Tibial nerve (tissue), 4 donors: ENCODE results near the gene NTNG1. TPM values are rescaled to one million over a fixed set of nuclear protein-coding genes. Genes with fewer than 3 reads are reported as not detected.

Experiments
- DNase-seq, 2 donors: peaks; one replicate each; pipeline ENCODE4 v3.0.0-alpha.2; 2019; ENCODE audit warnings: low spot score in 2 of 2
- H3K27ac ChIP-seq, 4 donors: fragments of 200-600 bp; sonication (generic) in 3 of 4; one replicate each; pipeline ENCODE4 v1.5.1; 2017 to 2019; ENCODE audit warnings: mild to moderate bottlenecking in 1 of 4
- H3K27me3 ChIP-seq, 2 donors: fragments of 200-600 bp; sonication (generic) in 1 of 2; one replicate each; pipeline versions ENCODE4 v1.5.1 to v1.6.0; 2017 to 2019
- H3K36me3 ChIP-seq, 3 donors: fragments of 200-600 bp; sonication (generic); one replicate each; pipeline ENCODE4 v1.5.1; 2018 to 2019
- H3K4me1 ChIP-seq, 4 donors: fragments of 200-600 bp; sonication (generic) in 3 of 4; one replicate each; pipeline ENCODE4 v1.5.1; 2017 to 2019
- H3K4me3 ChIP-seq, 4 donors: fragments of 200-600 bp; sonication (generic) in 3 of 4; one replicate each; pipeline ENCODE4 v1.5.1; 2017 to 2019; ENCODE audit warnings: mild to moderate bottlenecking in 1 of 4, moderate library complexity in 1 of 4
- H3K9me3 ChIP-seq, 4 donors: fragments of 200-600 bp; sonication (generic) in 3 of 4; one replicate each; pipeline ENCODE4 v1.5.1; 2017 to 2019
- EP300 ChIP-seq, 2 donors: sonication (generic); formaldehyde crosslinking; IDR thresholded peaks; one replicate each; pipeline ENCODE4 v1.6.1; 2017; ENCODE audit warnings: antibody characterized with exemption in 2 of 2, mild to moderate bottlenecking in 1 of 2
- POLR2A ChIP-seq, 2 donors: fragments of 450-650 bp; IDR thresholded peaks; one replicate each; pipeline ENCODE4 v1.6.1; 2017; ENCODE audit warnings: antibody characterized with exemption in 2 of 2, mild to moderate bottlenecking in 2 of 2, moderate library complexity in 2 of 2
- WGBS, 2 donors: methylation state at CpG; one replicate each; pipeline ENCODE4 v1.1.5; 2018; 5-methylcytosine and 5-hydroxymethylcytosine counted together
- total RNA-seq, 4 donors: library from RNA; depleted of rRNA; stranded (reverse); fragments of >200 nt; gene quantifications; one replicate each; pipeline ENCODE4 v1.1.0, GENCODE V29; 2016
- TF ChIP-seq, protein P1 (sequence below), 5 experiments: fragments of 200-600 bp in 3 of 5; fragments of 450-650 bp in 2 of 5; sonication (generic) in 3 of 5; IDR thresholded peaks; one replicate each; pipeline ENCODE4 v1.5.1; 2016 to 2019; ENCODE audit warnings: antibody characterized with exemption in 5 of 5, mild to moderate bottlenecking in 3 of 5, moderate library complexity in 2 of 5

Gene NTNG1
- total RNA-seq, 4 donors from 2014 or later = 1.4 to 6.6 (median 3.9) TPM

DNA sequence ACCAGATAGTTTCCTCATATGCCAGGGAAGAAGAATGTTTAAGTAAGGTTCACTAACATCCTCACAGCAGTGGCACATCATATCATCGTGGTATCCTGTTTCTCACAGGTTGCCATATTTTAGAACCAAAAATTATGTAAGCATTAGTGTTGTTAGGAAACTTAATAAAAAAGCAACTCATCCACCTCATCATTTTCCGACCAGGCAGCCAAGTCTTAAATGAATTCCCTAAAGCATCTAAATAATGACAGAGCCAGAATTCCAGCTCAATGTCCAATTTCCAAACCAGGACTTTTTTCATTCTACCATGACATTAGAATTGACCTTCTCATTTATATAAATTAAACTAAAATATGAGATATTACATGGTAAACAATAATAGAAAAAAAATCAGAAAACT, 272.7 kb downstream of the NTNG1 start:
- Histone ChIP-seq H3K4me3 (no peak overlapping the region), H3K27ac (no peak overlapping the region), H3K9me3 (no peaks in the 10 kb centered on the region), H3K36me3 (no peaks in the 10 kb centered on the region), H3K27me3 (no peaks in the 10 kb centered on the region), H3K4me1 (no peaks in the 10 kb centered on the region)
- TF ChIP-seq, protein P1, sequence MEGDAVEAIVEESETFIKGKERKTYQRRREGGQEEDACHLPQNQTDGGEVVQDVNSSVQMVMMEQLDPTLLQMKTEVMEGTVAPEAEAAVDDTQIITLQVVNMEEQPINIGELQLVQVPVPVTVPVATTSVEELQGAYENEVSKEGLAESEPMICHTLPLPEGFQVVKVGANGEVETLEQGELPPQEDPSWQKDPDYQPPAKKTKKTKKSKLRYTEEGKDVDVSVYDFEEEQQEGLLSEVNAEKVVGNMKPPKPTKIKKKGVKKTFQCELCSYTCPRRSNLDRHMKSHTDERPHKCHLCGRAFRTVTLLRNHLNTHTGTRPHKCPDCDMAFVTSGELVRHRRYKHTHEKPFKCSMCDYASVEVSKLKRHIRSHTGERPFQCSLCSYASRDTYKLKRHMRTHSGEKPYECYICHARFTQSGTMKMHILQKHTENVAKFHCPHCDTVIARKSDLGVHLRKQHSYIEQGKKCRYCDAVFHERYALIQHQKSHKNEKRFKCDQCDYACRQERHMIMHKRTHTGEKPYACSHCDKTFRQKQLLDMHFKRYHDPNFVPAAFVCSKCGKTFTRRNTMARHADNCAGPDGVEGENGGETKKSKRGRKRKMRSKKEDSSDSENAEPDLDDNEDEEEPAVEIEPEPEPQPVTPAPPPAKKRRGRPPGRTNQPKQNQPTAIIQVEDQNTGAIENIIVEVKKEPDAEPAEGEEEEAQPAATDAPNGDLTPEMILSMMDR (IDR thresholded peaks at IDR 0.05) = no peak
- WGBS, 2 donors = 67 to 74% methylated on average over 2 of the region's 2 CpGs
- DNase-seq = no peak

DNA sequence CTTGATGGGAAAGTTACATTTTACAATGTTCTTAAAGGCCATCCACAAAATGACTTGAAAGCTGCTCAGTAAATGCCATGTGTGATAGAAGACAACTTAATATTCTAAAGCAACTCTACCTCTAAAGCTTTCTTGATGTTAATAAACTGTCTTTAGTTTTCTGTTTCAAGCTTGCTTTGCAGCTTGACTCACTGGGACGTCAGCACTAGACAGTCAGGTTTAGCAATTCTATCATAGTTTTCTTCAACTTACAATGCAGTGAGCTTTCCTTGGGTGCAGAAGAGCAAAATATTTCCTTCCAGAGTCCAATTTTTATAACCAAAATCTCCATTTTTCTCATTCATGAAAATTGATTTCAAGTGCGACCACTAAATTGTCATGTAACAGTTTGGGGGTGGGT, 273.1 kb downstream of the NTNG1 start:
- DNase-seq = no peak
- no peak overlapping the region for H3K27ac ChIP-seq
- no peak overlapping the region for H3K4me3 ChIP-seq
- H3K36me3 ChIP-seq = no peaks in the 10 kb centered on the region
- H3K9me3 ChIP-seq = no peaks in the 10 kb centered on the region
- no peaks in the 10 kb centered on the region for H3K4me1 ChIP-seq
- TF ChIP-seq EP300 (IDR thresholded peaks at IDR 0.05) (no peak), POLR2A (IDR thresholded peaks at IDR 0.05) (no peak)
- TF ChIP-seq, protein P1 (IDR thresholded peaks at IDR 0.05) = no peak
- H3K27me3 ChIP-seq = no peaks in the 10 kb centered on the region
- 82 to 83% methylated on average over 2 of the region's 2 CpGs for WGBS, 2 donors

DNA sequence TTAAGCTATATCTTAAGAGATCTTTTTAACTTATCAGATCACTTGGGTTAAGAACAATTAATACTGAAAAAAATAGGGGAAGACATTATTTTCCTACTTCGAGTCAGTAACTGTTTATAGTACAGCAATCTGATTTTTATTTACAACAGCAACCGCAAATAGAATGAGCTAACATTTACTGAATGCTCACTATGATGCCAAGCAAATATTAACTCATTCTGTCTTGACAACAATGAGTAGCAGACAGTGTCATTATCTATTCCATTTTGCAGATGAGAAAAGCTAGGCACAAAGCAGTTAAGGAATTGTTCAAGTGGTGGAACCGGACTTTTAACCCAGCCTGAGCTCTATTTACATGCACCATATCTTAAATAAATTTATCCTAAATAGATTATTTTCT, 273.7 kb downstream of the NTNG1 start:
- WGBS, 2 donors = 60 to 64% methylated on average over 3 of the region's 3 CpGs
- no peak for DNase-seq

DNA sequence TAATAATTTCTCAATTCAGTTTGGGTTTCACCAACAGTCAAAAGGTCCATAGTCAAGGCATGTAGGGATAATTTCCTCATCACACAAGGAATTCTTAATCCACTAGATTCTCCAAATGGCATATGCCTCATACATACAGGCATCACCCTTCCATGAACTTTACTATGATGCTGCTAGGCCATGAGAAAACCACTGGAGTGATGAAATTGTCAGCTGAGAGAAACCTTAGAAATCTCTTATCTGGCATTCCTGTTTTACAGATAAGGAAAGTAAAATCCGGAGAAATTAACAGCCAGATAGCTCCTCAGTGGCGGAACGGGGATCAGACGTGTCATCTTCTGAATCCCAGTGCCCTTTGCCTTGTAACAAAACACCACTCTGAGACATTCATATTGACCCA, 274.4 kb downstream of the NTNG1 start:
- Histone ChIP-seq H3K27me3 (no peaks in the 10 kb centered on the region), H3K9me3 (no peaks in the 10 kb centered on the region), H3K36me3 (no peaks in the 10 kb centered on the region), H3K27ac (no peak overlapping the region), H3K4me1 (no peaks in the 10 kb centered on the region), H3K4me3 (no peak overlapping the region)
- 95% methylated on average over 4 of the region's 4 CpGs for WGBS, 2 donors
- TF ChIP-seq, protein P1 (IDR thresholded peaks at IDR 0.05) = no peak
- DNase-seq = no peak

More for the DNA sequence above, 273.7 kb downstream of the NTNG1 start:
- H3K27me3 ChIP-seq = no peaks in the 10 kb centered on the region
- H3K27ac ChIP-seq = no peak overlapping the region
- no peak for TF ChIP-seq EP300 (IDR thresholded peaks at IDR 0.05)
- TF ChIP-seq, protein P1 (IDR thresholded peaks at IDR 0.05) = no peak
- no peak for TF ChIP-seq POLR2A (IDR thresholded peaks at IDR 0.05)
- H3K36me3 ChIP-seq = no peaks in the 10 kb centered on the region
- H3K9me3 ChIP-seq = no peaks in the 10 kb centered on the region
- no peaks in the 10 kb centered on the region for H3K4me1 ChIP-seq
- no peak overlapping the region for H3K4me3 ChIP-seq

DNA sequence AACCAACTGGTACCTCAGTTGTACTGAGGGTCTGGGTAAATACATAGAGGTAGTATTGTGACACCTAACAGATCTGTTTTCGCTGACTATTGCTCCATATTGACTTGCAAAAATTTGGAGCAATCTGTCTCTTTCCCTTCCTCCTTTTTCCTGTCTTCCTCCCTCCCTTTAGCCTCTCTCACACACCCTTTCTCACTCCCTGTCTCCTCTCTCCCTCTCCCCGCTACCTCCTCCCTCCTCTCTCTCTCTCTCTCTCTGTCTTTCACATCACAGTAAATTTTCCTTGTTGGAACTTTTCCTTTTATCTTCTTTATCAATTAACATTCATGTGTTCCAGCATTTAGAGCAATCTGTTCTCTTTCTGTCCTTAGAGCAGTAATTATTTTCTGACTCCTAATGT, 278.2 kb downstream of the NTNG1 start:
- Histone ChIP-seq H3K4me1 (no peaks in the 10 kb centered on the region), H3K27ac (no peak overlapping the region), H3K4me3 (no peak overlapping the region), H3K36me3 (no peaks in the 10 kb centered on the region), H3K9me3 (no peaks in the 10 kb centered on the region), H3K27me3 (no peaks in the 10 kb centered on the region)
- 84 to 85% methylated on average over 2 of the region's 2 CpGs for WGBS, 2 donors
- TF ChIP-seq, protein P1 (IDR thresholded peaks at IDR 0.05) = no peak
- TF ChIP-seq EP300 (IDR thresholded peaks at IDR 0.05) (no peak), POLR2A (IDR thresholded peaks at IDR 0.05) (no peak)
- no peak for DNase-seq
